CD4-positive, alpha-beta T cell treated with Interleukin-6 at 100 ng/mL for 8 hours (primary cell): ENCODE results near the gene MAML3.

ENCODE experiments used
- DNase-seq: peaks from one replicate; pipeline ENCODE4 v3.0.0-alpha.2; 2020; ENCODE audit warnings: mixed read lengths, low spot score

MAML3 gene

DNA sequence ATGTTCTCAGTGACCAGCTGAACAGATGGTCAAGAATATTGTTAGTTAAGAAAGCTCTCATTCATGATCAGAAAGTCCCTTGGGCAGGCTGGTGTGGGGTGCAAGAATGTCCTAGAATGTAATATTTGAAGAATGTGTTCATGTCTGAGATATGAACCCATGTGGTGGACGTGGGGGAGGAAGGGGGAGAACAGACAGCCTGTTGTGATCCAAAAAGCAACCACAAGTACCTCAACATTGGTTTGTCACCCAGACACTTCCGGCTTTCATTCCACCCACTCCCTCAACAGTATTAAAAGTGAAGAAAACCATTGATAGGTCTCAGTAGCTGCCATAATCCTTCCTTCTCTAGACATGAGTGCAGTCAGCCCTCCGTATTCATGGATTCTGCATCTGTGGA lies 82.2 kb downstream of the MAML3 start:
- DNase-seq = peak; percentile 71

DNA sequence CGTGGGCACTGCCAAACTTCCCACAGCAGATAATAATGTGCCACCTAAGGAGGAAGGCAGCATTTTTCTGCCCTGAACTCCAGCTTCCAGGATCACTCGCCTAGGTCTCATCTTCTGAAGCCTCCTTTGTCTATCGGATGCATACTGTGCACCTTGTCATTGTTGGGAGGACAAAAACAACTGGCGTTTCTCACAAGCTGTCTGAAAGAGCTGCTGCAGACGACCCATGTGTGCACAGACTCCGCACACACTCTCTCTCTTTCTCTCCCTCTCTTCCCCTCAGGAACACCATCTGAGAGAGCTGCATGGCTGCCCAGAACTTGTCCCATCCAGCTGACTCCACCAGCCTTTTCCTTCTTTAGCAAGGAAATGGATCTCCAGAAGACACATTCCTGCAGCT lies 83.0 kb downstream of the MAML3 start:
- no peak for DNase-seq

DNA sequence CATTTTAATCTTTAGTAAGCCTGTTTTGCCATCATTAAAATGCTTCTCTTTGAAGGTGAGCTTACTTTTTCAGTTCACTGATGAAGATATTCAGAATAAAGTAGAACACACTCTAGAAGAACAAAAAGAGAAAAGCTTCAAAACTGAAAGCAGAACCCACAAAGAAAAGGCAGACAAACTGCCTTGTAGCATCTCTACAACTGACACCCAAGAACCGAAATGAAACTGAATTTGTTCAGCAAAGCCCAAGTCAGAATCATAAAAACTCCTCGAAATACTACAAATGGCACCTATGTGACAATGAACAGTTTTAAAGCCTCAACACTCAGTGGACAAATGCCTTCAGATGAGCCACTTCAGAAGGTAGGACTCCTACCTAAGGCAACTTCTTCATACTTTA lies 83.6 kb downstream of the MAML3 start:
- peak; percentile 25 for DNase-seq

DNA sequence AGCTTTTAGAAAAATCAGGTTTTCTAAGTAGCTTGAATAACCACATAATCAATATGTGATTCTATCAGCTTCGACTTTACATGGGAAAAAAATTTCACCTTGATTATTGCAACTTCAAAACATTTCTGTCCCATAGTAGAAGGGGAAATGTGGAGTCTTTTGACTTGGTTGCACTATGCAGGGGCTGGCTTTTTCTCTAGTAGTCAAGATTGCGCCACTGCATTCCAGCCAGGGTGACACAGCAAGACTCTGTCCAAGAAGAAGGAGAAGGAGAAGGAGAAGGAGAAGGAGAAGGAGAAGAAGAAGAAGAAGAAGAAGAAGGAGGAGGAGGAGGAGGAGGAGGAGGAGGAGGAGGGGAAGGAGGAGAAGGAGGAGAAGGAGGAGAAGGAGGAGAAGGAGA lies 84.9 kb downstream of the MAML3 start:
- no peak for DNase-seq

DNA sequence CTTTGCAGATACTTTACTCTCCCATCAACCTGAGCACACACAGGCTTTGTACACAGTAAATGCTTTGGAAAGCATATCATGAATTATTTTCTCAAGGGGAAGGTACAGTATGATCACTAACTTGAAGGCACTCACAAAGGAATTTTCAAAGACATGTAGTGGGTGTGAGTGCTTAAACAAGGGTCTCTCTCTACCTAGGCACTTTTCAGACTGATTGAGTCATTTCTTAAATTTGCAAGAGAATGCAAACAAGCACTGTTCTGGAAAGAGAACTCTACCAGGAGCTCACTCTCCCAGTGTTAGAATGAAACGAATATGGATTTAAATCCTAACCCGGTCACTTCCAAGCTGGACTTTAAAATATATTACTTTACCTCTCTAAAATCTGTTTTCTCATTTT lies 85.7 kb downstream of the MAML3 start:
- DNase-seq = no peak

DNA sequence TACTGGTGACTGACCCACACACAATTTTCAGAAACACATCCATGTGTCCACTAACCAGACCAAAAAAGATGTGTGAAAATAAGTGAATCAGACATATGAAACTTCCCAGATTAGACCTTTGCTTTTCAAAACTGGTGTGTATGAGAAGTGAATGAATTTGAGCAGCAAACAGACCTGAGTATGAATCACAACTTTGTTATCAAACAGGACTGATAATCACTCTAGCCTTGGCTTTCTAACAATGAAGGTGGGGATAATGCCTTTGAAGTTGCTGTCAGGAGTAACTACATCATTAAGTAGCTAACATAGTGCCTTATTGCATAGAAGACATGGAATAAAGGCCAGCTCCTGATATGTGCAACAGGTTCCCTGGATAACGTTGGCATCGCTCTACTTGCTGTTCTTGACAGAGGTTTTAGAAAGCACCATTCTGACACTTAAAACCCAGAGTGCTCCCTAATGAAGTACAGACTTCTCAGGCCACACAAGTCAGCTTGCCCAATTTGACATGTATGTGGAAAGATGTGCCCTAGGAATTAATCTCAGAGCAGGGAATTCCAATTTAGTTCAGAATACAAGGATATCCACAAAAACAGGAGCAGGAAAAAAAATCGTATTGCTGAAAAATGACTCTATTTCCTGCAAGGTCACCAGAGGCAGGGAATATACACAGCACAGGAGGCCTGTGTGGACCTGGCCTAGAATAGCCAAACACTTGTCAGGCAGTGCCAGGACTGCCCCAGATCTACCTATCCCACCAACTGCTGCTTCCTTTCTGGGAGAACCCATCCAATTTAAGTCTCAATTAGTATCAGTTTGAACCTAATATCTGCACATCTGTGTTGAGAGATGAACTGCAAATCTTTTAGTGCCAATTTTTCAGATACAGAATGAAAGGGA lies 87.7 kb downstream of the MAML3 start:
- DNase-seq = no peak

DNA sequence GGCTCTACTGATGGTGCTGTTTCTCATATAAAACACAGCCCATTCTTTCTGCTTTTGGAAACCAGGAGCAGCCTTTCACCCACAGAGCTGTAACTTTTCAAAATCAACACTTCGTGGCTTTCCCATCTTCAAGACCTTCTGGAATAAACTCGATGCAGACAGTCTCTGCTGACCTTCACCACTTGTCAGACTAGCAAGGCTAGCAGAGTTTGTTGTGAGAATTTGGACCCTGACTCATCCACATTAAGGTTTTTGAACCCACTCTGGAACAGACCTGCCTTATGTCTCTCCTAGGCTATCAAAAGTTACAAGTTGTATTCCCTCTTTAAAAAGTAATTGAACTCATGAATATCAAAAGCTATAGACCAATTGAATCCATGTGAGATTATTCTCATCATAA lies 88.6 kb downstream of the MAML3 start:
- no peak for DNase-seq

DNA sequence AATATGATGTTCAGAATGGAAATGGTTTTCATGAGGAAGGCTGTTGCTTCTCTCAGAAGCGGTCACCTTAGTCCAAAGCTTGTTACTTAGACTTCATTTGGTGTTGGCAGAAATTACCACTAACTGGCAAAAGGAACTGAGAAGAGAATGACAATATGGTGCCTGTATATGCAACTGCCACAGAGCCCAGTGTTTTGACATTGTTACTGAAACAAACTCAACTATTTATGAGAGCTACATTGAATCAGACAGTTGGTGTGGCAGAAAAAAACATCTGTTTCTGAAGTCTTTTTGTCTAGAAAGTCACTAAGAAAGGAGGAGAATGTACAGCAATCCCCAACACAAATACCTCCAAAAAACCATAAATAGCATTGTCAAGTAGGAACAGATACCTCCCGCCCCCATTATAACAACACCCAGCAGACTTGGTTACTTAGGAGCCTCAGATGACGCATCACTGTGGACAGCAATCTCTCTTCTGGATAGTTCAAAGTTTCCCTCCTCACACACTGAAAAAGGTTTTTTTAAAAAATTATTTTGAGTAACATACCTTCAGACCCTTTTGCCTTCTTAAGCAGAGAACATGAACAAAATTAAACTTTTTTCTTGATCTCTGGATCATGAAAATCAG lies 92.2 kb downstream of the MAML3 start:
- DNase-seq = no peak

DNA sequence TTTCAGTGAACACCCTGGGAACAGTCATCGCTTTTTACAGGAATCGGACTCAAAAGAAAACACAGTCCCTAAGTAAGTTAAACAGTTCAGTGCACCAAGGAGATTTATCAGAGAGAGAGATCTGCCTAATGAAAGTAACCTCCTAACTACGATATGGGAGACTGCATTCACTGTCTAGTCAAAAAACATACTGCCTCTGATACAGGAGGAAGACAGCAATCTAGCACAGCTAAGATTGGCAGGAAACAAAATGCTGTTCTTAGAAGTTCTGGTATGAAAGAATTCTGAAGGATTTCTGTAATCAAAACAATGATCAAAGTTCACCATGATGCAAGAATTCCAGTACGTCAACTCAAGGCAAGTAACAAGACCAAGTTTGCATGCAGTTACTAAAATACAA lies 92.8 kb downstream of the MAML3 start:
- no peak for DNase-seq

DNA sequence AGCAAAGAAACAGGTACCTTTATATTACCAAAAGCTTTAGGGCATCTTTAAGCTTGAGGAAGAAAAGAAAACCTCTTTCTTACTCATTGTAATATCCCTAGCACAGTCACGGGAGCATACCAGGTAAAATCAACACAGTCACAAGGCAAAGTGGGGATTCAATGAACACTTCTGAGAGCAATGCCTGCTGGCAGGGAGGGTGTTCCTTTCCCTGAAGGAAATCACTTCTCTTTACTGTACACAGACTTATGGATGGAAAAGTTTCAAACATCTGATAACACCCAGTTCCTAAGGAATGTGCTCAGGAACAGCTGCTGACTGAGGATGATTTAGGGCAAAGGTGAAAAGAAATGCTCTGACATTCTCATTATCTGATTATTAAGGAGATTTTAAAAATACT lies 94.8 kb downstream of the MAML3 start:
- no peak for DNase-seq

DNA sequence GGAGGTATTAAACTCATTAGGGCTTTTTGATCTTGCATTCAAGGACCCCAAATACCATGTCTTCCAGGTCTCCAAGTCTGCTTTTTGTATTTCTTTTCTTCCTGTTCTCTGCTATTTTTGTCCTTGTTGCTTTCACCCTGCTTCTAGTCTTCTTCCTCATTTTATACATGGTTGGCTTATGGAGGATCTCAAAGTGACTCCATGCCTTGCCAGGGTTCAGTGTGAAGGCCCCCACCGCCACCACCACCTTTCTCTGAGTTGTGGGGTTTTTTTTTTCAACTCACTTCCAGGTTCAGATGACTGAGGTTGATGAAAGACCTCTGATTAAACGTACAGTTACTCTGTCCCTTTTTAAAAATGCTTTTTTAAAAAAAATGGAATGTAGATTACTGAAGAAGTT lies 96.3 kb downstream of the MAML3 start:
- no peak for DNase-seq

DNA sequence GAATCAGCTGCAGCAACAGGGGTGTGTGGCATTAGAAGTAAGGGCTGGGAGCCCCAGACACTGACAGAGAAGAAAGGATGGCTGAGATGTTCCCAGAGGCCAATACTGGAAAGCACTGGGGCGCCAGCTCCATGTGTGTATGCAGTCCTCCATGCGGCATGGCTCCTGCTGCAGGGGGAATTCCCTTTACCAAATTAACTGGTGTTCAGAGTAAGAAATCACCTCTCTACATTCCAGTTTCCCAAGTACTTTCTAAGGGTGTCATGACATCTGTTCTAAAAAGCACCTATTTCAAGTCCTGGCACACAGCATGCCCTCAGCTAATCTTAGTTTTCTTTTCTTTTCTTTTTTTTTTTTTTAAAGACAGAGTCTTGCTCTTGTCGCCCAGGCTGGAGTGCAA lies 98.0 kb downstream of the MAML3 start:
- no peak for DNase-seq

DNA sequence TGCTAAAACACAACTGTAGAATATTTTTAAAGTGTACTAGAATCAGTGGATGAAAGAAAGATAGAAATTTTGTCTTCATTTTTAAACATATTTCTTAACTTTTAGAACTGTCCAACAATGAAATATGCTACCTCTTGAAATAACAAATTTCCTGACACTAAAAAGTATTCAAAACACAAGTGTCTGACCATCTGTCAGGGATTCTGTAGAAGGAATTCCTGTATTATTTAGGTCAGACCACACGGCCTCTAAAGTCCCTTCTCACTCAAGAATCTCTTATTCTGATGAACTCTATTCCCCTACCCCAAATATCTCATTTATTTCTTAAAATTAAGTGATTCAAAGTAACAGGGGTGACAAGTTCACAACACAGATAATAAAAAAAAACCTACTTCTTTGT lies 99.1 kb downstream of the MAML3 start:
- DNase-seq = no peak

DNA sequence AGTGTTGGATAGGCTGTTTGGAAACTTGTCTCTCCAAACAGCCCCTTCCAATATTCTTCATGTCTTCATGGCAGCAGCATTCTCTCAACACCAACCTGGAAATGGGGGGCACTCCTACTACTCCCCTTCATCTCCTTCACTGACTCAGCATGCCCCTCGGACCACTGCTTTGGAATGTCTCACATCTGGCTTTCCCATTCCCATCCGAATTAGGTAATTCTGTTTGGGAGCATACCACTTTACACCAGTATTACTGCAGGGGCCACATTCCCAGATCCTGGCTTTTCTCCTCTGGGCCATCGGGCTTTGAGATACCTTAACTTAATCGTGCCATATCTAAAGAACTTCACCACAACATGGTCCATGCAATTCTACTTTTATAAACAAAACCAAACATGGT lies 100.8 kb downstream of the MAML3 start:
- DNase-seq = no peak

DNA sequence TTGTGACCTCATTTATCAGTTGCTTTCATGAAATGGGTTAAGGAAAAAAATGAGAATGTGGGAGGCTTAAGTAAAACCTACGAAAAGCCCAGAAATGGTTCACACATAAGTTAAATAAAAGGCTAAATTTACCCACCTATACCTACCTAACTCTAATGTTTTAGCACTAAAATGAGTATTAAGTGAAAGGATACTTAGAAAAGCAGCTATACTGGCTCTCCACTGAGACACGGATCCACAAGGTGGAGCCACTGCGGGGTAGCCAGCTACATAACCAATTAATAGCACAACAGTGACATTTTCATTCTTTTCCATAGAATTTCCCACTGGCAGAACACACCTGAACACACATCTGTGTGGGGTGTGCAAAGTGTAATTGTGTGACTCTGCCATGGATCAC lies 101.9 kb downstream of the MAML3 start:
- DNase-seq = peak; percentile 11

DNA sequence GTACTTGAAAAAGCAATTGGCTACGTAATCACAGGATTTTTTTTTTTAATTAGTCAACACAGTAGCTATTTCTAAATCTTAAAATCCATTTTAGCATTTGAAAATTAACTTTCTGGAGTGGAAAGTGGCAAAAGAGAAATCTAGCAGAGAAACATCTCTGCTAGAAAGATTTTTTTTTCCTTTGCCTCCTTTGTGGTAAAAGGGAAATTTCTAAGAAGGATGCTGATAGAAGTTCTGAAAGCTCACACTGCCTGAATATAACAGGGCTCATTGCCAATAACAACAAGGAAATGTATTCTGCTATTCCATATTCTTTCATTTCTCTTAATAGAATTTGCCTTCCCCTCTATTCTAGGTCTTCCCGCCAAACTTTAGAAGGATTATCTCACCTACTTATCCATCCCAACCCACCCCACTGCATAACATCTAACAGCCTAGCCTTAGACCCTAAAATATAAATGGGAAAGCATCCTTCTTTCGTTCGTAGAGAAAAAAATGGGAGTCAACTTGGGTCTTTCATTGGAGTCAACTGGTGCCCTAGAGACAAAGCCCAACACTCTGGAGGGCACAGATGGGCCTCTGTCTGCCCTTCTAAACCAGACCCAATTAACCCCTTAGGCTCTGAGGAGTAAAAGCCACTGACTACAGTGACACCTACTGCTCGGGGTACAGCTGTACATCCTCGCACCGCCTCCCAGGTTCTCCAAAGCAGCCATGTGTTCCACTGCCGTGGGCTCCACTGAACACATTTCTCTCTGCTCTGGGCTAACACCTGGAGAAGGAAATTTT lies 103.9 kb downstream of the MAML3 start:
- no peak for DNase-seq

DNA sequence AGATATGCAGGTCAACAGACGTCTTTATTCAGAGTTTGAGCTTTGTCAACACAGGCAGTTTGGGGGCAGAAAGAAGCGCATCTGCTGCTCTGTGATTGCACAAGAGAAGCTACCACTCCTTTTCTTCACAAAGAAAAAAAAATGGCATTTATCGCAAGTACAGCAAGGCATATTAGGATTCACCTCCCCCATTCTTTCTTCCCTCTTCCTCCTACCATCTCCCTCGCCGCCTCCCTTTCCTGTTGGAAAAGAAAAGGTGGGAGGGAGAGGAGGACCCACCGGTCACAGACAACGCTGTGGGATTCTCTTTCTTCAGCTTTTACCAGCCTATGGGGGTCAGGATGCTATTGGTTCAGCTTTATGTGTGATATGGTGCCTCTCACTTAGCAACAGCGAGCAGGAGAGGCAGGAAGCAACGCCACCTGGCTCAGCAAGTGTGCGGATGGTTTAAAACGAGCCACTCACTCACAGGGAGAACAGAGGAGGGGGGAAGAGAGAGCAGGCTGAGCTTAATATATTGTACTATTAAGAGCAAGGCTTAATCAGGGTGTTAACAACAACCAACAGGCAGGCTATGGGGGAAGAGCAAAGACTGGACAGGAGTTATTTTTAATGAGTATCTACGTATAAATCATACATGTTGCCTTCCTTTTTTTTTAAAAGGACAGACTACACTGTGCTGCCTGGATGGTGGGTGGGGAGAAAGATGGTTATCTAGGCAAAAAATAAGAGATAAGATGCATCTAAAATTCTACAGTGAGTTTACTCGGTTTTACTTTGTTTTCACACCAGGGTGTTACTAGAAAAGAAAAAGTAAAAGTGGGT lies 104.7 kb downstream of the MAML3 start:
- peak; percentile 55 for DNase-seq

DNA sequence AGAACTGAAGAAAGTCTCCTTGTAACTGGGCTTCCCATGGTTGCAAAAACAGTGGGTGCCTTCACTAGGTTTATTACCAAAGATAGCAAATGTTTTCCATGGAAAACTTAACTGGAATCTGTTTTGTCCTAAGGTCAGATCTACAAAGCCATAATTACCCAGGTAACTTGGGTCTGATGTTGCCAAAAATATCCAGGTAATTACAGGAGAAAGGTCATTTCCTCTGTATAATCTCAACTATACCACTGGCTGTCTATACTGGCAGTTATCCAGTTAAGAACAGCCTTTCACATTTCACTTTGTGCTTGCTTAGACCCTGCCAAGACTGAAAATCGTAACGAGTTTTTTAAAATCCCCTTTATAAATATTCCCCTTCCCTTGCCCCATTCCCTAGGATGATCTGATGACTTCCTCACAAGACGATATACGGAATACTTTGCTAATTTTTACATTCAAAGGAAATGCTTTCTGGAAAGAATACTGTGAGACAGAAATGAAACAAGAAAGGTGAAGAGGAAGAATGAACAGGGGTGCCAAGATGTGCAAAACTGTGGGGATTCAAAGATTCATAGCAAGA lies 105.5 kb downstream of the MAML3 start:
- no peak for DNase-seq

DNA sequence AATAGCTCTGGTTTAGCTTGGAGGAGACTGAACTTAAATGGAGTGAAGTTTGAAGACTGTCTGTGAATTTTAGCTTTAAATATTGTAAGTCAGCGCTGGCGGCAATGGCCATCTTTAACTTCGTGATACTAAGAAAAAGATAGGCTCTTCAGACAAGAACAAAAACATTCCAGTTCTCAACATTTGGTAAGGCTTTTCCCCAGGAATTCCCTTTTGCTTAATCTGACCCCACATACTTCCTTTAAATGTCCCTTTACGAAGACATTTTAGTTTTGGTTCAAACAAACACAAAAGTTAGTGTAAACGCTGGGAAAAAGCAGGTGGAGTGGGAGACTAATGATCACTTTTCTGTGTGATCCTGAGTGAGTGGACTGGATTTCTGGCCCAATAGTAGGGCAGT lies 106.2 kb downstream of the MAML3 start:
- DNase-seq = no peak

DNA sequence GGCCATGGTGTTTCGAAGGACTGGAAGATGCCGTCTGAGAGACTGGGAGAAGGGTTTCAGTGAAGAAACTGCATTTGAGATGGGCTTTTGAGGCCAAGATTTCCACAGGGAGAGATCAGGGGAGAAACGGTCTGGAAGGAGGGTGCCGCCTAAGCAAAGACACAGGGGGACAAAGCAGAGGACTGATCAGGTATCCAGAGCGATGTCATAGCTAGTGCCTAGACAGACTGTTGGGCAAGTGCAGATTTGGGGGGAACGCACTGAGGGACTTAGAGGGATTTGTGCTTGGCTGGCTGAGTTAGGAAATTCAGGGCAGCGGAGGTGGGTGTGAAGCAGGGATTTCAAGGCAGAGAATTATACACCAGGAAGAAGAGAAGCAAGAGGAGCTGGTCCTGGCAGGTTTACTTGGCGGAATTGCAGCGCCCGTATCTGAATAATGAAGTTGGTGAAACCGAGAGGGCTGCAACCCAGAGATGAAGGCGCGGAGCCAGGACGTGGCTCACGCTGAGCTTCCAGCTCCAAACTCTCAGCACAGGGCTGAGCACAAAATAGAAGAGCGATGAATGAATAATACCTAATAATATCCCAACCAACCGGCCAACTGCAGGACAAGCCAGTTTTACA lies 106.9 kb downstream of the MAML3 start:
- DNase-seq = no peak

DNA sequence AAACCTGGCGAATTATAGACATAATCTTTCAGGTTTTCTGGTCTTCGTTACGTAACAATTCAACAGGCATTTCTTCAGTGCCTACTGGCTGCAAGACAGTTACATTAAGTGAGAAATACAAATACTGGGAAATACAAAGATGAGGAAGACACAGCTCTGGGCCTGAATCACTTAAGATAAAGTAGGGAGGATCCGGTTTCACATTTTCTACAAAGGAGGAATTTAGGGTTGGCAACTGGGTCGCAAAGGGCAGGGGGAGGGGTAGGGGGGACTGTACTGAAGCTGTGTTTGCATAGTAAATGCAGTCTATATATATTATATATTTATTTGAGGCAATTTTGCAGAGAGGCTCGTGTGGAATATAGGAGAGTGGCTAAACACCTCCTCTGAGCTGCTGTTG lies 107.4 kb downstream of the MAML3 start:
- no peak for DNase-seq
